Neural cell (in vitro differentiated cells): ENCODE measurements around the gene BRIP1. TPM values are rescaled to one million over a fixed set of nuclear protein-coding genes. Genes with fewer than 3 reads are reported as not detected.

Experiments used
- H2AFZ ChIP-seq: fragments of 200-600, 300-800 bp; sonication (generic), shearing (Covaris generic); 2 replicates; pipeline ENCODE4 v1.6.0; 2014; ENCODE audit warnings: low read depth, mild to moderate bottlenecking, antibody characterized with exemption, low read length, moderate library complexity
- H3F3A ChIP-seq: fragments of 200-600 bp; shearing (Covaris generic); 2 replicates; pipeline ENCODE4 v1.6.1; 2016; ENCODE audit warnings: mild to moderate bottlenecking, moderate library complexity, mixed read lengths, antibody characterized with exemption, low read length; ENCODE audit not compliant: insufficient read depth, poor library complexity, severe bottlenecking
- H3K27ac ChIP-seq: fragments of 200-600, 300-800 bp; sonication (generic), shearing (Covaris generic); 2 replicates; pipeline ENCODE4 v1.5.1; 2014; ENCODE audit warnings: mild to moderate bottlenecking, low read length, moderate library complexity
- H3K27me3 ChIP-seq: fragments of 300-800, 200-600 bp; sonication (generic), shearing (Covaris generic); 2 replicates; pipeline ENCODE4 v1.6.0; 2014; ENCODE audit warnings: mild to moderate bottlenecking, low read depth, low read length, moderate library complexity; ENCODE audit not compliant: insufficient read depth
- H3K36me3 ChIP-seq: fragments of 300-800, 200-600 bp; sonication (generic), shearing (Covaris generic); 2 replicates; pipeline ENCODE4 v1.5.1; 2014; ENCODE audit warnings: mild to moderate bottlenecking, antibody characterized with exemption, low read length, moderate library complexity; ENCODE audit not compliant: insufficient read depth
- H3K4me2 ChIP-seq: fragments of 300-800, 200-600 bp; sonication (generic), shearing (Covaris generic); 2 replicates; pipeline ENCODE4 v1.6.0; 2014; ENCODE audit warnings: mild to moderate bottlenecking, low read length
- H3K4me3 ChIP-seq: fragments of 300-800, 200-600 bp; sonication (generic), shearing (Covaris generic); 2 replicates; pipeline ENCODE4 v1.5.1; 2014; ENCODE audit warnings: mild to moderate bottlenecking, low read length, moderate library complexity
- H3K79me2 ChIP-seq: fragments of 200-600 bp; shearing (Covaris generic); replicated peaks from 2 replicates; pipeline ENCODE4 v1.6.0; 2014; ENCODE audit warnings: mild to moderate bottlenecking, low read length, moderate library complexity; ENCODE audit not compliant: insufficient read depth
- H3K9ac ChIP-seq: fragments of 300-800, 200-600 bp; sonication (generic), shearing (Covaris generic); 2 replicates; pipeline ENCODE4 v1.6.1; 2016; ENCODE audit warnings: mild to moderate bottlenecking, low read length, mixed read lengths
- H3K9me2 ChIP-seq: fragments of 200-600 bp; shearing (Covaris generic); 2 replicates; pipeline ENCODE4 v1.6.1; 2016; ENCODE audit warnings: mild to moderate bottlenecking, low read length, mixed read lengths; ENCODE audit not compliant: insufficient read depth
- H3K9me3 ChIP-seq: fragments of 200-600, 300-800 bp; sonication (generic), shearing (Covaris generic); 2 replicates; pipeline ENCODE4 v1.6.1; 2016; ENCODE audit warnings: mild to moderate bottlenecking, mixed run types, low read length, moderate library complexity, mixed read lengths
- H4K20me1 ChIP-seq: fragments of 200-600 bp; shearing (Covaris generic); 2 replicates; pipeline ENCODE4 v1.6.1; 2016; ENCODE audit warnings: mild to moderate bottlenecking, mixed run types; ENCODE audit not compliant: insufficient read depth
- EP300 ChIP-seq: fragments of 450-650 bp; conservative IDR thresholded peaks from 2 replicates; pipeline ENCODE4 v1.6.1; 2014; ENCODE audit warnings: antibody characterized with exemption, mild to moderate bottlenecking, moderate library complexity; ENCODE audit not compliant: poor library complexity, severe bottlenecking
- EZH2 ChIP-seq: fragments of 200-600, 300-800 bp; shearing (Covaris generic), sonication (generic); IDR thresholded peaks from 2 replicates; pipeline ENCODE4 v1.6.1; 2014; ENCODE audit warnings: antibody characterized with exemption, low read length, borderline replicate concordance, mild to moderate bottlenecking; ENCODE audit not compliant: insufficient read depth, poor library complexity, severe bottlenecking
- MXI1 ChIP-seq: fragments of 450-650 bp; conservative IDR thresholded peaks from 2 replicates; pipeline ENCODE4 v1.6.1; 2014; ENCODE audit warnings: antibody characterized with exemption, mild to moderate bottlenecking; ENCODE audit not compliant: poor library complexity, severe bottlenecking
- POLR2AphosphoS5 ChIP-seq: IDR thresholded peaks from 2 replicates; pipeline ENCODE4 v1.6.1; 2012
- RAD21 ChIP-seq: fragments of 450-650 bp; conservative IDR thresholded peaks from 2 replicates; pipeline ENCODE4 v1.6.1; 2014; ENCODE audit warnings: antibody characterized with exemption, mild to moderate bottlenecking, moderate library complexity
- SMC3 ChIP-seq: fragments of 450-650 bp; conservative IDR thresholded peaks from 2 replicates; pipeline ENCODE4 v1.6.1; 2014; ENCODE audit warnings: antibody characterized with exemption, mild to moderate bottlenecking, moderate library complexity; ENCODE audit not compliant: poor library complexity
- TAF1 ChIP-seq: IDR thresholded peaks from 2 replicates; pipeline ENCODE4 v1.6.1; 2012; ENCODE audit warnings: low read depth
- polyA plus RNA-seq: library from polyadenylated mRNA; depleted of rRNA; stranded (reverse); fragments of >200 nt; gene quantifications from 2 replicates; pipeline ENCODE4 v1.2.3, GENCODE V29; 2014
- TF ChIP-seq, protein P1 (sequence below): fragments of 450-650 bp; IDR thresholded peaks from 2 replicates; pipeline ENCODE4 v1.5.1; 2014; ENCODE audit warnings: antibody characterized with exemption, mild to moderate bottlenecking, moderate library complexity; ENCODE audit not compliant: poor library complexity, severe bottlenecking
- TF ChIP-seq, protein P2 (sequence below): IDR thresholded peaks from 2 replicates; pipeline ENCODE4 v1.6.1; 2012; ENCODE audit warnings: borderline replicate concordance

BRIP1 gene
- polyA plus RNA-seq, 1 donor from 2014 or later, result 0.47 TPM

DNA sequence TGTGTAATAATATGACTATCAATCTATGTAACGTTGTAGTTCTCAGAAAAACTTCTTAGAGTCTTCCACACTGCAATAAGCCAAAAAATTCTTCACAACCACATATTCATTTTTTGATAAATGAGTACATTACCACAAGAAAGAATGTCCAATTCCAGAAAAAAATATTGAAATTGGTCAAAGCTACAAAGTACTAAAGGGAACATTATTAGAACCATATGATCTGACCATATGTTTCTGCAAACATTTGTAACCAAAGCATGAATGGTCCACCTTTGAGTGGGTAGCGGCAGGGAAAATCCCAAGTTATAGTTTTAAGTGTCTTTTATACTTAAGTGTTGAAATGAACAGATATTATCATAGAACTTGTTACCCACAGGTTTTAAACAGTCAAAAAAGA lies 200.6 kb downstream of the BRIP1 start:
- no peak overlapping the region for H3K4me2 ChIP-seq
- H3K4me3 ChIP-seq, result no peak overlapping the region
- H3K36me3 ChIP-seq, result no peaks in the 10 kb centered on the region
- H3K27ac ChIP-seq, result no peak overlapping the region
- no peaks in the 10 kb centered on the region for H3K9me3 ChIP-seq
- no peaks in the 10 kb centered on the region for H3F3A ChIP-seq
- H3K9ac ChIP-seq, result no peak overlapping the region
- no peak overlapping the region for H2AFZ ChIP-seq
- no peaks in the 10 kb centered on the region for H3K9me2 ChIP-seq
- no peaks in the 10 kb centered on the region for H4K20me1 ChIP-seq
- TF ChIP-seq, protein P1, sequence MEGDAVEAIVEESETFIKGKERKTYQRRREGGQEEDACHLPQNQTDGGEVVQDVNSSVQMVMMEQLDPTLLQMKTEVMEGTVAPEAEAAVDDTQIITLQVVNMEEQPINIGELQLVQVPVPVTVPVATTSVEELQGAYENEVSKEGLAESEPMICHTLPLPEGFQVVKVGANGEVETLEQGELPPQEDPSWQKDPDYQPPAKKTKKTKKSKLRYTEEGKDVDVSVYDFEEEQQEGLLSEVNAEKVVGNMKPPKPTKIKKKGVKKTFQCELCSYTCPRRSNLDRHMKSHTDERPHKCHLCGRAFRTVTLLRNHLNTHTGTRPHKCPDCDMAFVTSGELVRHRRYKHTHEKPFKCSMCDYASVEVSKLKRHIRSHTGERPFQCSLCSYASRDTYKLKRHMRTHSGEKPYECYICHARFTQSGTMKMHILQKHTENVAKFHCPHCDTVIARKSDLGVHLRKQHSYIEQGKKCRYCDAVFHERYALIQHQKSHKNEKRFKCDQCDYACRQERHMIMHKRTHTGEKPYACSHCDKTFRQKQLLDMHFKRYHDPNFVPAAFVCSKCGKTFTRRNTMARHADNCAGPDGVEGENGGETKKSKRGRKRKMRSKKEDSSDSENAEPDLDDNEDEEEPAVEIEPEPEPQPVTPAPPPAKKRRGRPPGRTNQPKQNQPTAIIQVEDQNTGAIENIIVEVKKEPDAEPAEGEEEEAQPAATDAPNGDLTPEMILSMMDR, result no peak
- no peaks in the 10 kb centered on the region for H3K79me2 ChIP-seq
- H3K27me3 ChIP-seq, result no peaks in the 10 kb centered on the region

DNA sequence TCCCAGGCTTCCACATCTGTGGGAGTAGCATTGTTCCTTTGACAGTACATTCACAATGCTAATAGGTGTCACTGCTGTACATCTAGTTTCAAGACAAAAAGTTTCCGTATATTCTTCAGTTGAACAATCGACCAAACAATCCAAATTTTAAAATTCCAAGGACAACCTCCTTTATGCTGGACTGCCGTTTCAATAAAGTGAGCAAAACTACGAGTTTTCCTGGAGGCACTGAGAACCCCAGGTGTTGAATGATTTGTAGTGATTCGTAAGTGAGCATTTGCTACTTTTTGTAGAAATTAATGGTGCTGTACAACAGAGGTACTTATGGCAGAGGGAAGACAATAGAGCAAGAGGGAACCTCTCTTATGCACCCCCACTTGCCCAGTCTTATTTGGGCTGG lies 201.1 kb downstream of the BRIP1 start:
- TF ChIP-seq EZH2 (no peak), TAF1 (no peak), MXI1 (no peak), EP300 (no peak), POLR2AphosphoS5 (no peak), SMC3 (no peak)
- TF ChIP-seq, protein P1, result no peak
- Histone ChIP-seq H3F3A (no peaks in the 10 kb centered on the region), H3K27ac (no peak overlapping the region)

DNA sequence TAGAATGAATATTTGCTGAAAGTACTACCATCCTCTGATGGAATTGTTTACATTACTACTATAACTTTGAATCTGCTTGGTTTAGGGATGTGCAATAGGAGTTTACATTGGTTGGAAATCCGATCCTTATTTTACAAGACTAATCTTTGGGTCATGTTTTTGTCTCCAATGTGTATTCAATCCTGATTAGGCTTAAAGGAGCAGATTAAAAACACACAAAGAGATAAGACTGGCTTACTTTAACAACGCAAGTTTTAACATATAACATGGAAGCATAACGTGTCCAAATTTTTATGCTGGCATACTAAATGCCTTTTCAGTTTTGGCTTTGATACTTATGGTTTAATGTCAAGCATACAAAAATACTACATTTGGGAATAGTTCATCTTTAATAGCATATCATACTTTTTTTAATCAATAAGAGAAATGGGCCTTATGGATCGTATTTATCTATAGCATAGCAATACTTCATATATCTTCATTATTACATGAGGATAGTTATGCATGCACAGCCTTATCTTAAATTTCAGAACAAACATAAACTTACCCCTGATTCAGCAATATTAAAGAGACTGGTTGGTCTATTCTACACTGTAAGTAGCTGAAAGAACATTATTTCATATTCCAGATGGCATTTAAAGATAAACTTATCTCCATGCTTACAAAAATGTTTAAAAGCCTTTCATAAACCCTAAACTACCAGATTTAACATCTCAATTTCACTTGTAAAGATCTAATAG lies 202.4 kb downstream of the BRIP1 start:
- Histone ChIP-seq H3K79me2 (no peaks in the 10 kb centered on the region), H3K4me2 (no peak overlapping the region), H3K9ac (no peak overlapping the region), H3K9me2 (no peaks in the 10 kb centered on the region), H3K27me3 (no peaks in the 10 kb centered on the region), H2AFZ (no peak overlapping the region), H3K4me3 (no peak overlapping the region), H3K9me3 (no peaks in the 10 kb centered on the region), H4K20me1 (no peaks in the 10 kb centered on the region), H3K36me3 (no peaks in the 10 kb centered on the region), H3K27ac (no peak overlapping the region), H3F3A (no peaks in the 10 kb centered on the region)
- TF ChIP-seq TAF1 (no peak), RAD21 (no peak), EZH2 (no peak)
- TF ChIP-seq, protein P1, result no peak
- TF ChIP-seq, protein P2, sequence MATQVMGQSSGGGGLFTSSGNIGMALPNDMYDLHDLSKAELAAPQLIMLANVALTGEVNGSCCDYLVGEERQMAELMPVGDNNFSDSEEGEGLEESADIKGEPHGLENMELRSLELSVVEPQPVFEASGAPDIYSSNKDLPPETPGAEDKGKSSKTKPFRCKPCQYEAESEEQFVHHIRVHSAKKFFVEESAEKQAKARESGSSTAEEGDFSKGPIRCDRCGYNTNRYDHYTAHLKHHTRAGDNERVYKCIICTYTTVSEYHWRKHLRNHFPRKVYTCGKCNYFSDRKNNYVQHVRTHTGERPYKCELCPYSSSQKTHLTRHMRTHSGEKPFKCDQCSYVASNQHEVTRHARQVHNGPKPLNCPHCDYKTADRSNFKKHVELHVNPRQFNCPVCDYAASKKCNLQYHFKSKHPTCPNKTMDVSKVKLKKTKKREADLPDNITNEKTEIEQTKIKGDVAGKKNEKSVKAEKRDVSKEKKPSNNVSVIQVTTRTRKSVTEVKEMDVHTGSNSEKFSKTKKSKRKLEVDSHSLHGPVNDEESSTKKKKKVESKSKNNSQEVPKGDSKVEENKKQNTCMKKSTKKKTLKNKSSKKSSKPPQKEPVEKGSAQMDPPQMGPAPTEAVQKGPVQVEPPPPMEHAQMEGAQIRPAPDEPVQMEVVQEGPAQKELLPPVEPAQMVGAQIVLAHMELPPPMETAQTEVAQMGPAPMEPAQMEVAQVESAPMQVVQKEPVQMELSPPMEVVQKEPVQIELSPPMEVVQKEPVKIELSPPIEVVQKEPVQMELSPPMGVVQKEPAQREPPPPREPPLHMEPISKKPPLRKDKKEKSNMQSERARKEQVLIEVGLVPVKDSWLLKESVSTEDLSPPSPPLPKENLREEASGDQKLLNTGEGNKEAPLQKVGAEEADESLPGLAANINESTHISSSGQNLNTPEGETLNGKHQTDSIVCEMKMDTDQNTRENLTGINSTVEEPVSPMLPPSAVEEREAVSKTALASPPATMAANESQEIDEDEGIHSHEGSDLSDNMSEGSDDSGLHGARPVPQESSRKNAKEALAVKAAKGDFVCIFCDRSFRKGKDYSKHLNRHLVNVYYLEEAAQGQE, result no peak

More for the DNA sequence above, 201.1 kb downstream of the BRIP1 start:
- no peak overlapping the region for H3K9ac ChIP-seq
- H3K9me3 ChIP-seq, result no peaks in the 10 kb centered on the region
- H3K36me3 ChIP-seq, result no peaks in the 10 kb centered on the region
- H3K4me2 ChIP-seq, result no peak overlapping the region
- H3K27me3 ChIP-seq, result no peaks in the 10 kb centered on the region
- no peak overlapping the region for H3K4me3 ChIP-seq
- H2AFZ ChIP-seq, result no peak overlapping the region
- H3K79me2 ChIP-seq, result no peaks in the 10 kb centered on the region
- H4K20me1 ChIP-seq, result no peaks in the 10 kb centered on the region
- H3K9me2 ChIP-seq, result no peaks in the 10 kb centered on the region
